ENCODE data around the gene CHMP4A.
A peak's percentile ranks its signal among the peaks of the same experiment; 100 is the strongest.

Gene CHMP4A

GRCh38 chr14:24160850-24161804, 52.2 kb downstream of the CHMP4A start, which contains the start of gene IRF9:
Gene IRF9 (plus strand): TSS chr14:24161265. CDS start chr14:24162145, 880 bp downstream.
- H3K4me3 Mint-ChIP-seq, result peak within 1 kb of the TSS; percentile 97
- peaks cover 63% of the 10 kb centered on the region for H3K4me1 Mint-ChIP-seq
- CTCF ChIA-PET, result interaction anchor here (0.6 to 3.2 kb wide), 27 partner anchors 9 to 136 kb away, joined by 3 to 67 read pairs (median 6); partner anchors contain the start of genes CARMIL3, DCAF11, EMC9 and IPO4
- peak within 1 kb of the TSS; percentile 99 for H3K27ac Mint-ChIP-seq
- H3K9me3 Mint-ChIP-seq, result no peaks in the 10 kb centered on the region
- H3K36me3 Mint-ChIP-seq, result peaks cover 80% of the 10 kb centered on the region
- H3K27me3 Mint-ChIP-seq, result peaks cover 6% of the 10 kb centered on the region
- DNase-seq, result peak; percentile 98

GRCh38 chr14:24160499-24160849, 52.8 kb downstream of the CHMP4A start:
- Mint-ChIP-seq H3K4me3 (no peak overlapping the region), H3K4me1 (peaks cover 61% of the 10 kb centered on the region), H3K27ac (peak overlapping the region; percentile 99), H3K27me3 (peaks cover 6% of the 10 kb centered on the region), H3K9me3 (no peaks in the 10 kb centered on the region), H3K36me3 (peaks cover 81% of the 10 kb centered on the region)
- CTCF ChIA-PET, result interaction anchor here (1.0 to 3.2 kb wide), 20 partner anchors 11 to 137 kb away, joined by 3 to 67 read pairs (median 6); partner anchors contain the start of genes DCAF11, EMC9, NRL and PSME1
- no peak for DNase-seq

- CTCF ChIA-PET, result interaction anchor here (1.0 to 3.2 kb wide), 14 partner anchors 11 to 137 kb away, joined by 3 to 67 read pairs (median 8); partner anchors contain the start of genes DCAF11, EMC9, NRL and PSME1
- no peaks in the 10 kb centered on the region for H3K9me3 Mint-ChIP-seq
- H3K4me3 Mint-ChIP-seq, result no peak overlapping the region
- peak overlapping the region; percentile 99 for H3K27ac Mint-ChIP-seq
- H3K4me1 Mint-ChIP-seq, result peaks cover 56% of the 10 kb centered on the region
- no peak for DNase-seq
- peaks cover 81% of the 10 kb centered on the region for H3K36me3 Mint-ChIP-seq
- H3K27me3 Mint-ChIP-seq, result peaks cover 6% of the 10 kb centered on the region
Observed at GRCh38 chr14:24159777-24160498, 53.4 kb downstream of the CHMP4A start.
